GM12878 (cell line): ENCODE results near the gene XPC. TPM values are rescaled to one million over a fixed set of nuclear protein-coding genes. Genes with fewer than 3 reads are reported as not detected.

ENCODE experiments used
- HCFC1 ChIP-seq: fragments of 150-350 bp; IDR thresholded peaks from 2 replicates; pipeline ENCODE4 v1.6.1; 2014; ENCODE audit warnings: low read length
- IRF5 ChIP-seq: fragments of 450-650 bp; IDR thresholded peaks from 2 replicates; pipeline ENCODE4 v1.6.1; 2017; ENCODE audit warnings: borderline replicate concordance
- NFXL1 ChIP-seq: fragments of 450-650 bp; IDR thresholded peaks from 2 replicates; pipeline ENCODE4 v1.6.1; 2017; ENCODE audit warnings: antibody characterized with exemption, mild to moderate bottlenecking, borderline replicate concordance
- TARDBP ChIP-seq: IDR thresholded peaks from 2 replicates; pipeline ENCODE4 v1.6.1; 2016; ENCODE audit warnings: borderline replicate concordance
- WRNIP1 ChIP-seq: IDR thresholded peaks from 2 replicates; pipeline ENCODE4 v1.6.1; 2011; ENCODE audit warnings: low read depth, low read length, improper control_type of control experiment, borderline replicate concordance
- ZZZ3 ChIP-seq: IDR thresholded peaks from 2 replicates; pipeline ENCODE4 v1.6.1; 2011; ENCODE audit warnings: low read depth; ENCODE audit not compliant: control insufficient read depth, insufficient read length
- polyA plus RNA-seq, 11 experiments: library from polyadenylated mRNA; depleted of rRNA in 4 of 11; unstranded in 6 of 11; stranded (reverse) in 5 of 11; fragments of >200 nt; fragmentation: Nextera tagmentation in 4 of 11; fragmentation: Illumina TruSeq in 1 of 11; extraction: Ambion mirVana in 4 of 11; extraction: Trizol in 1 of 11; gene quantifications; 1 replicate in 1 of 11; 2 replicates in 10 of 11; pipeline versions ENCODE4 v1.2.1 to v1.2.3, GENCODE V29; 2011 to 2016; ENCODE audit warnings: inconsistent platforms in 2 of 11, missing spikeins in 2 of 11, low read depth in 1 of 11
- total RNA-seq, 4 experiments: library from RNA; depleted of rRNA in 3 of 4; stranded (reverse); fragments of >200 nt in 3 of 4; fragmentation: Illumina TruSeq in 1 of 4; extraction: Trizol in 1 of 4; gene quantifications; 2 replicates each; pipeline versions ENCODE4 v1.2.1 to v1.2.3, GENCODE V29; 2013 to 2021
- TF ChIP-seq, protein P1 (sequence below): IDR thresholded peaks from 2 replicates; pipeline ENCODE4 v1.6.1; 2011; ENCODE audit warnings: borderline replicate concordance, low read depth, mild to moderate bottlenecking, moderate library complexity, low read length; ENCODE audit not compliant: insufficient read depth, poor library complexity, severe bottlenecking
- TF ChIP-seq, protein P2 (sequence below): fragments of 450-650 bp; IDR thresholded peaks from 2 replicates; pipeline ENCODE4 v1.6.1; 2017; ENCODE audit warnings: mild to moderate bottlenecking
- TF ChIP-seq, protein P3 (sequence below): fragments of 450-650 bp; IDR thresholded peaks from 2 replicates; pipeline ENCODE4 v1.6.1; 2018; ENCODE audit warnings: mild to moderate bottlenecking, low read depth, moderate library complexity; ENCODE audit not compliant: partially characterized antibody
- TF ChIP-seq, protein P4 (sequence below): fragments of 450-650 bp; IDR thresholded peaks from 2 replicates; pipeline ENCODE4 v1.6.1; 2017; ENCODE audit warnings: antibody characterized with exemption, mild to moderate bottlenecking, moderate library complexity
- TF ChIP-seq, protein P5 (sequence below): fragments of 450-650 bp; IDR thresholded peaks from 2 replicates; pipeline ENCODE4 v1.6.1; 2017; ENCODE audit warnings: mild to moderate bottlenecking, moderate library complexity

Gene XPC
- total and polyA plus RNA-seq, 10 of the 15 experiments (the other 5 are each of a cell fraction or from before 2014, with no cell fraction given), result 4.0 to 48.3 (median 29.8) TPM

- TF ChIP-seq, protein P1, sequence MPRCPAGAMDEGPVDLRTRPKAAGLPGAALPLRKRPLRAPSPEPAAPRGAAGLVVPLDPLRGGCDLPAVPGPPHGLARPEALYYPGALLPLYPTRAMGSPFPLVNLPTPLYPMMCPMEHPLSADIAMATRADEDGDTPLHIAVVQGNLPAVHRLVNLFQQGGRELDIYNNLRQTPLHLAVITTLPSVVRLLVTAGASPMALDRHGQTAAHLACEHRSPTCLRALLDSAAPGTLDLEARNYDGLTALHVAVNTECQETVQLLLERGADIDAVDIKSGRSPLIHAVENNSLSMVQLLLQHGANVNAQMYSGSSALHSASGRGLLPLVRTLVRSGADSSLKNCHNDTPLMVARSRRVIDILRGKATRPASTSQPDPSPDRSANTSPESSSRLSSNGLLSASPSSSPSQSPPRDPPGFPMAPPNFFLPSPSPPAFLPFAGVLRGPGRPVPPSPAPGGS, result no peak
- TF ChIP-seq, protein P2, sequence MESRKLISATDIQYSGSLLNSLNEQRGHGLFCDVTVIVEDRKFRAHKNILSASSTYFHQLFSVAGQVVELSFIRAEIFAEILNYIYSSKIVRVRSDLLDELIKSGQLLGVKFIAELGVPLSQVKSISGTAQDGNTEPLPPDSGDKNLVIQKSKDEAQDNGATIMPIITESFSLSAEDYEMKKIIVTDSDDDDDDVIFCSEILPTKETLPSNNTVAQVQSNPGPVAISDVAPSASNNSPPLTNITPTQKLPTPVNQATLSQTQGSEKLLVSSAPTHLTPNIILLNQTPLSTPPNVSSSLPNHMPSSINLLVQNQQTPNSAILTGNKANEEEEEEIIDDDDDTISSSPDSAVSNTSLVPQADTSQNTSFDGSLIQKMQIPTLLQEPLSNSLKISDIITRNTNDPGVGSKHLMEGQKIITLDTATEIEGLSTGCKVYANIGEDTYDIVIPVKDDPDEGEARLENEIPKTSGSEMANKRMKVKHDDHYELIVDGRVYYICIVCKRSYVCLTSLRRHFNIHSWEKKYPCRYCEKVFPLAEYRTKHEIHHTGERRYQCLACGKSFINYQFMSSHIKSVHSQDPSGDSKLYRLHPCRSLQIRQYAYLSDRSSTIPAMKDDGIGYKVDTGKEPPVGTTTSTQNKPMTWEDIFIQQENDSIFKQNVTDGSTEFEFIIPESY, result no peak
- TF ChIP-seq, protein P3, sequence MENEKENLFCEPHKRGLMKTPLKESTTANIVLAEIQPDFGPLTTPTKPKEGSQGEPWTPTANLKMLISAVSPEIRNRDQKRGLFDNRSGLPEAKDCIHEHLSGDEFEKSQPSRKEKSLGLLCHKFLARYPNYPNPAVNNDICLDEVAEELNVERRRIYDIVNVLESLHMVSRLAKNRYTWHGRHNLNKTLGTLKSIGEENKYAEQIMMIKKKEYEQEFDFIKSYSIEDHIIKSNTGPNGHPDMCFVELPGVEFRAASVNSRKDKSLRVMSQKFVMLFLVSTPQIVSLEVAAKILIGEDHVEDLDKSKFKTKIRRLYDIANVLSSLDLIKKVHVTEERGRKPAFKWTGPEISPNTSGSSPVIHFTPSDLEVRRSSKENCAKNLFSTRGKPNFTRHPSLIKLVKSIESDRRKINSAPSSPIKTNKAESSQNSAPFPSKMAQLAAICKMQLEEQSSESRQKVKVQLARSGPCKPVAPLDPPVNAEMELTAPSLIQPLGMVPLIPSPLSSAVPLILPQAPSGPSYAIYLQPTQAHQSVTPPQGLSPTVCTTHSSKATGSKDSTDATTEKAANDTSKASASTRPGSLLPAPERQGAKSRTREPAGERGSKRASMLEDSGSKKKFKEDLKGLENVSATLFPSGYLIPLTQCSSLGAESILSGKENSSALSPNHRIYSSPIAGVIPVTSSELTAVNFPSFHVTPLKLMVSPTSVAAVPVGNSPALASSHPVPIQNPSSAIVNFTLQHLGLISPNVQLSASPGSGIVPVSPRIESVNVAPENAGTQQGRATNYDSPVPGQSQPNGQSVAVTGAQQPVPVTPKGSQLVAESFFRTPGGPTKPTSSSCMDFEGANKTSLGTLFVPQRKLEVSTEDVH, result no peak
- TF ChIP-seq WRNIP1, result no peak
- no peak for TF ChIP-seq IRF5
- TF ChIP-seq, protein P4, sequence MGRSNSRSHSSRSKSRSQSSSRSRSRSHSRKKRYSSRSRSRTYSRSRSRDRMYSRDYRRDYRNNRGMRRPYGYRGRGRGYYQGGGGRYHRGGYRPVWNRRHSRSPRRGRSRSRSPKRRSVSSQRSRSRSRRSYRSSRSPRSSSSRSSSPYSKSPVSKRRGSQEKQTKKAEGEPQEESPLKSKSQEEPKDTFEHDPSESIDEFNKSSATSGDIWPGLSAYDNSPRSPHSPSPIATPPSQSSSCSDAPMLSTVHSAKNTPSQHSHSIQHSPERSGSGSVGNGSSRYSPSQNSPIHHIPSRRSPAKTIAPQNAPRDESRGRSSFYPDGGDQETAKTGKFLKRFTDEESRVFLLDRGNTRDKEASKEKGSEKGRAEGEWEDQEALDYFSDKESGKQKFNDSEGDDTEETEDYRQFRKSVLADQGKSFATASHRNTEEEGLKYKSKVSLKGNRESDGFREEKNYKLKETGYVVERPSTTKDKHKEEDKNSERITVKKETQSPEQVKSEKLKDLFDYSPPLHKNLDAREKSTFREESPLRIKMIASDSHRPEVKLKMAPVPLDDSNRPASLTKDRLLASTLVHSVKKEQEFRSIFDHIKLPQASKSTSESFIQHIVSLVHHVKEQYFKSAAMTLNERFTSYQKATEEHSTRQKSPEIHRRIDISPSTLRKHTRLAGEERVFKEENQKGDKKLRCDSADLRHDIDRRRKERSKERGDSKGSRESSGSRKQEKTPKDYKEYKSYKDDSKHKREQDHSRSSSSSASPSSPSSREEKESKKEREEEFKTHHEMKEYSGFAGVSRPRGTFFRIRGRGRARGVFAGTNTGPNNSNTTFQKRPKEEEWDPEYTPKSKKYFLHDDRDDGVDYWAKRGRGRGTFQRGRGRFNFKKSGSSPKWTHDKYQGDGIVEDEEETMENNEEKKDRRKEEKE, result no peak
- no peak for TF ChIP-seq NFXL1
- no peak for TF ChIP-seq HCFC1
- TF ChIP-seq, protein P5, sequence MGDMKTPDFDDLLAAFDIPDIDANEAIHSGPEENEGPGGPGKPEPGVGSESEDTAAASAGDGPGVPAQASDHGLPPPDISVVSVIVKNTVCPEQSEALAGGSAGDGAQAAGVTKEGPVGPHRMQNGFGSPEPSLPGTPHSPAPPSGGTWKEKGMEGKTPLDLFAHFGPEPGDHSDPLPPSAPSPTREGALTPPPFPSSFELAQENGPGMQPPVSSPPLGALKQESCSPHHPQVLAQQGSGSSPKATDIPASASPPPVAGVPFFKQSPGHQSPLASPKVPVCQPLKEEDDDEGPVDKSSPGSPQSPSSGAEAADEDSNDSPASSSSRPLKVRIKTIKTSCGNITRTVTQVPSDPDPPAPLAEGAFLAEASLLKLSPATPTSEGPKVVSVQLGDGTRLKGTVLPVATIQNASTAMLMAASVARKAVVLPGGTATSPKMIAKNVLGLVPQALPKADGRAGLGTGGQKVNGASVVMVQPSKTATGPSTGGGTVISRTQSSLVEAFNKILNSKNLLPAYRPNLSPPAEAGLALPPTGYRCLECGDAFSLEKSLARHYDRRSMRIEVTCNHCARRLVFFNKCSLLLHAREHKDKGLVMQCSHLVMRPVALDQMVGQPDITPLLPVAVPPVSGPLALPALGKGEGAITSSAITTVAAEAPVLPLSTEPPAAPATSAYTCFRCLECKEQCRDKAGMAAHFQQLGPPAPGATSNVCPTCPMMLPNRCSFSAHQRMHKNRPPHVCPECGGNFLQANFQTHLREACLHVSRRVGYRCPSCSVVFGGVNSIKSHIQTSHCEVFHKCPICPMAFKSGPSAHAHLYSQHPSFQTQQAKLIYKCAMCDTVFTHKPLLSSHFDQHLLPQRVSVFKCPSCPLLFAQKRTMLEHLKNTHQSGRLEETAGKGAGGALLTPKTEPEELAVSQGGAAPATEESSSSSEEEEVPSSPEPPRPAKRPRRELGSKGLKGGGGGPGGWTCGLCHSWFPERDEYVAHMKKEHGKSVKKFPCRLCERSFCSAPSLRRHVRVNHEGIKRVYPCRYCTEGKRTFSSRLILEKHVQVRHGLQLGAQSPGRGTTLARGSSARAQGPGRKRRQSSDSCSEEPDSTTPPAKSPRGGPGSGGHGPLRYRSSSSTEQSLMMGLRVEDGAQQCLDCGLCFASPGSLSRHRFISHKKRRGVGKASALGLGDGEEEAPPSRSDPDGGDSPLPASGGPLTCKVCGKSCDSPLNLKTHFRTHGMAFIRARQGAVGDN, result no peak
- no peak for TF ChIP-seq TARDBP
- no peak for TF ChIP-seq ZZZ3
These were observed 53.0 kb downstream of the XPC start (continued) for GRCh38 chr3:14125193-14126016.
